Suprapubic skin (tissue), 4 donors: Measurements from ENCODE around the gene TAF1B. TPM values are rescaled to one million over a fixed set of nuclear protein-coding genes. Genes with fewer than 3 reads are reported as not detected.

ENCODE experiments used
- DNase-seq, 2 donors: peaks; one replicate each; pipeline ENCODE4 v3.0.0-alpha.2; 2019; ENCODE audit warnings: low spot score in 2 of 2
- H3K27ac ChIP-seq: fragments of 200-600 bp; sonication (generic); one replicate; pipeline ENCODE4 v1.5.1; 2019
- H3K27me3 ChIP-seq: fragments of 200-600 bp; sonication (generic); one replicate; pipeline ENCODE4 v1.5.1; 2019
- H3K36me3 ChIP-seq: fragments of 200-600 bp; sonication (generic); one replicate; pipeline ENCODE4 v1.5.1; 2019
- H3K4me1 ChIP-seq: fragments of 200-600 bp; sonication (generic); one replicate; pipeline ENCODE4 v1.5.1; 2019
- H3K4me3 ChIP-seq: fragments of 200-600 bp; sonication (generic); one replicate; pipeline ENCODE4 v1.5.1; 2019; ENCODE audit warnings: mild to moderate bottlenecking
- H3K9me3 ChIP-seq: fragments of 200-600 bp; sonication (generic); one replicate; pipeline ENCODE4 v1.5.1; 2019
- CTCF ChIP-seq, 2 donors: fragments of 200-600 bp in 1 of 2; fragments of 450-650 bp in 1 of 2; sonication (generic) in 1 of 2; IDR thresholded peaks; one replicate each; pipeline ENCODE4 v1.5.1; 2016 to 2019; ENCODE audit warnings: antibody characterized with exemption in 2 of 2, mild to moderate bottlenecking in 1 of 2, moderate library complexity in 1 of 2
- EP300 ChIP-seq: sonication (generic); formaldehyde crosslinking; IDR thresholded peaks from one replicate; pipeline ENCODE4 v1.6.1; 2017; ENCODE audit warnings: antibody characterized with exemption
- POLR2A ChIP-seq, 2 donors: fragments of 450-650 bp; IDR thresholded peaks; one replicate each; pipeline ENCODE4 v1.6.1; 2017; ENCODE audit warnings: antibody characterized with exemption in 2 of 2, mild to moderate bottlenecking in 2 of 2, moderate library complexity in 2 of 2
- POLR2AphosphoS5 ChIP-seq, 3 donors: sonication (generic); formaldehyde crosslinking; IDR thresholded peaks; one replicate each; pipeline ENCODE4 v1.6.1; 2017; ENCODE audit warnings: antibody characterized with exemption in 3 of 3
- WGBS: methylation state at CpG from one replicate; pipeline ENCODE4 v1.1.5; 2018; 5-methylcytosine and 5-hydroxymethylcytosine counted together
- total RNA-seq, 4 donors: library from RNA; depleted of rRNA; stranded (reverse); fragments of >200 nt; gene quantifications; one replicate each; pipeline ENCODE4 v1.1.0, GENCODE V29; 2016

Gene TAF1B
- total RNA-seq, 4 donors from 2014 or later = 12.7 to 24.0 (median 18.0) TPM

GRCh38 chr2:9836074-9836473, 7.2 kb upstream of the TAF1B start:
- no peak for DNase-seq
- no peak for TF ChIP-seq POLR2A (IDR thresholded peaks at IDR 0.05)
- TF ChIP-seq CTCF (IDR thresholded peaks at IDR 0.05) = no peak
- no peak for TF ChIP-seq EP300
- TF ChIP-seq POLR2AphosphoS5 (IDR thresholded peaks at IDR 0.05) = no peak
- Histone ChIP-seq H3K36me3 (no peaks in the 10 kb centered on the region), H3K27ac (peak overlapping the region; percentile 0), H3K9me3 (no peaks in the 10 kb centered on the region), H3K4me1 (peaks cover 12% of the 10 kb centered on the region), H3K4me3 (no peak overlapping the region), H3K27me3 (no peaks in the 10 kb centered on the region)
- 97% methylated on average over 3 of the region's 3 CpGs for WGBS

GRCh38 chr2:9836517-9836916, 6.8 kb upstream of the TAF1B start:
- no peaks in the 10 kb centered on the region for H3K36me3 ChIP-seq
- peak overlapping the region; percentile 0 for H3K27ac ChIP-seq
- WGBS = 77% methylated on average over 3 of the region's 3 CpGs
- H3K4me1 ChIP-seq = peaks cover 8% of the 10 kb centered on the region
- TF ChIP-seq CTCF (IDR thresholded peaks at IDR 0.05) (no peak), EP300 (no peak), POLR2AphosphoS5 (IDR thresholded peaks at IDR 0.05) (no peak), POLR2A (IDR thresholded peaks at IDR 0.05) (no peak)
- no peaks in the 10 kb centered on the region for H3K9me3 ChIP-seq
- H3K27me3 ChIP-seq = no peaks in the 10 kb centered on the region
- no peak for DNase-seq
- no peak overlapping the region for H3K4me3 ChIP-seq

GRCh38 chr2:9837451-9837850, 5.8 kb upstream of the TAF1B start:
- peaks cover 4% of the 10 kb centered on the region for H3K4me1 ChIP-seq
- no peaks in the 10 kb centered on the region for H3K27me3 ChIP-seq
- H3K36me3 ChIP-seq = no peaks in the 10 kb centered on the region
- TF ChIP-seq POLR2AphosphoS5 (IDR thresholded peaks at IDR 0.05) (no peak), CTCF (IDR thresholded peaks at IDR 0.05) (no peak), POLR2A (IDR thresholded peaks at IDR 0.05) (no peak), EP300 (no peak)
- no peak overlapping the region for H3K27ac ChIP-seq
- DNase-seq = no peak
- H3K9me3 ChIP-seq = no peaks in the 10 kb centered on the region
- 71% methylated on average over 4 of the region's 4 CpGs for WGBS
- no peak overlapping the region for H3K4me3 ChIP-seq

- peaks cover 9% of the 10 kb centered on the region for H3K4me1 ChIP-seq
- no peak overlapping the region for H3K27ac ChIP-seq
- H3K27me3 ChIP-seq = no peaks in the 10 kb centered on the region
- H3K4me3 ChIP-seq = no peak overlapping the region
- TF ChIP-seq POLR2A (IDR thresholded peaks at IDR 0.05) = no peak
- H3K36me3 ChIP-seq = no peaks in the 10 kb centered on the region
- no peaks in the 10 kb centered on the region for H3K9me3 ChIP-seq
- no peak for DNase-seq
Observed at GRCh38 chr2:9838391-9838790, 4.9 kb upstream of the TAF1B start.

GRCh38 chr2:9842487-9843228, 616 bp upstream of the TAF1B start:
- Histone ChIP-seq H3K36me3 (peaks cover 3% of the 10 kb centered on the region), H3K4me1 (peaks cover 42% of the 10 kb centered on the region), H3K27ac (peak overlapping the region; percentile 96), H3K4me3 (peak overlapping the region; percentile 77), H3K9me3 (no peaks in the 10 kb centered on the region), H3K27me3 (no peaks in the 10 kb centered on the region)
- TF ChIP-seq EP300 = no peak
- TF ChIP-seq POLR2AphosphoS5 (IDR thresholded peaks at IDR 0.05) = no peak
- TF ChIP-seq POLR2A (IDR thresholded peaks at IDR 0.05) = no peak
- TF ChIP-seq CTCF (IDR thresholded peaks at IDR 0.05) = no peak
- 15% methylated on average over 21 of the region's 21 CpGs for WGBS
- no peak for DNase-seq
